Activated naive CD4-positive, alpha-beta T cell treated with anti-CD3 and anti-CD28 coated beads for 36 hours (primary cell): ENCODE data around the gene ATXN7L3. TPM values are rescaled to one million over a fixed set of nuclear protein-coding genes. Genes with fewer than 3 reads are reported as not detected.

Experiments
- CTCF ChIA-PET: fragments of 350-600 bp; sonication (Branson Sonifier 250); formaldehyde crosslinking; loops from one replicate; lab custom pipeline; 2021; ENCODE audit warnings: antibody characterized with exemption; lab: Charles Lee
- DNase-seq: peaks from one replicate; pipeline ENCODE4 v3.0.0-alpha.2; 2020
- H3K27ac Mint-ChIP-seq: one replicate; pipeline ENCODE4 v1.8.0; 2021; ENCODE audit warnings: mild to moderate bottlenecking, mixed read lengths
- H3K27me3 Mint-ChIP-seq: one replicate; pipeline ENCODE4 v1.8.0; 2021; ENCODE audit warnings: low read depth, mixed read lengths
- H3K36me3 Mint-ChIP-seq: one replicate; pipeline ENCODE4 v1.8.0; 2021; ENCODE audit warnings: low read depth, mixed read lengths
- H3K4me1 Mint-ChIP-seq: one replicate; pipeline ENCODE4 v1.8.0; 2021; ENCODE audit warnings: low read depth, mixed read lengths
- H3K4me3 Mint-ChIP-seq: one replicate; pipeline ENCODE4 v1.8.0; 2021; ENCODE audit warnings: mild to moderate bottlenecking, moderate library complexity, mixed read lengths
- H3K9me3 Mint-ChIP-seq: one replicate; pipeline ENCODE4 v1.8.0; 2021; ENCODE audit warnings: mixed read lengths
- intact Hi-C: fragments of 100-400 bp; cut with micrococcal nuclease; formaldehyde crosslinking; loops from one replicate; pipeline ENCODE4 v1.15.1; 2023
- total RNA-seq, 2 experiments: library from RNA; stranded (reverse); gene quantifications; one replicate each; pipeline ENCODE4 v1.2.3, GENCODE V29; 2021

The ATXN7L3 gene
- total RNA-seq, 2 experiments from 2014 or later: 53.3 to 53.9 TPM

GRCh38 chr17:44216694-44217093 is 17.0 kb upstream of the ATXN7L3 start:
- CTCF ChIA-PET: interaction anchor here (0.6 to 2.8 kb wide), 10 partner anchors 11 to 136 kb away, joined by 3 to 9 read pairs (median 4); partner anchors contain the start of genes GRN and SLC25A39
- intact Hi-C loops: loop anchor here (1.0 to 10.0 kb wide), 4 partner anchors 30 to 1008 kb away; partner anchors contain the start of genes FMNL1, GPATCH8, HROB and TMUB2
- no peaks in the 10 kb centered on the region for H3K27me3 Mint-ChIP-seq
- DNase-seq: no peak
- peak overlapping the region; percentile 94 for H3K4me3 Mint-ChIP-seq
- H3K4me1 Mint-ChIP-seq: peaks cover 48% of the 10 kb centered on the region
- H3K9me3 Mint-ChIP-seq: no peaks in the 10 kb centered on the region
- H3K36me3 Mint-ChIP-seq: peaks cover 44% of the 10 kb centered on the region
- H3K27ac Mint-ChIP-seq: peak overlapping the region; percentile 96

GRCh38 chr17:44216173-44216572 is 16.5 kb upstream of the ATXN7L3 start:
- intact Hi-C loops: loop anchor here (1.0 to 10.0 kb wide), 4 partner anchors 30 to 1009 kb away; partner anchors contain the start of genes FMNL1, GPATCH8, HROB and TMUB2
- DNase-seq: peak; percentile 78
- peak overlapping the region; percentile 94 for H3K4me3 Mint-ChIP-seq
- peaks cover 48% of the 10 kb centered on the region for H3K36me3 Mint-ChIP-seq
- H3K4me1 Mint-ChIP-seq: peaks cover 52% of the 10 kb centered on the region
- H3K27ac Mint-ChIP-seq: peak overlapping the region; percentile 96
- CTCF ChIA-PET: interaction anchor here (0.6 to 2.8 kb wide), 11 partner anchors 10 to 136 kb away, joined by 3 to 9 read pairs (median 4); partner anchors contain the start of genes GRN and SLC25A39
- no peaks in the 10 kb centered on the region for H3K27me3 Mint-ChIP-seq
- no peaks in the 10 kb centered on the region for H3K9me3 Mint-ChIP-seq

- Mint-ChIP-seq H3K27ac (peak overlapping the region; percentile 96), H3K27me3 (no peaks in the 10 kb centered on the region), H3K9me3 (no peaks in the 10 kb centered on the region), H3K4me1 (peaks cover 60% of the 10 kb centered on the region), H3K4me3 (peak overlapping the region; percentile 7), H3K36me3 (peaks cover 54% of the 10 kb centered on the region)
- no peak for DNase-seq
- CTCF ChIA-PET: interaction anchor here (0.6 to 2.8 kb wide), 4 partner anchors 116 to 171 kb away, joined by 3 to 6 read pairs (median 4); no protein-coding TSS in a partner anchor
- intact Hi-C loops: loop anchor here (5.0 to 10.0 kb wide), 3 partner anchors 73 to 1010 kb away; partner anchors contain the start of genes FMNL1, GPATCH8 and HROB
Measured at GRCh38 chr17:44214896-44215295, 15.2 kb upstream of the ATXN7L3 start.

- no peaks in the 10 kb centered on the region for H3K27me3 Mint-ChIP-seq
- peak overlapping the region; percentile 57 for H3K27ac Mint-ChIP-seq
- no peaks in the 10 kb centered on the region for H3K9me3 Mint-ChIP-seq
- H3K36me3 Mint-ChIP-seq: peaks cover 60% of the 10 kb centered on the region
- H3K4me3 Mint-ChIP-seq: no peak overlapping the region
- intact Hi-C loops: loop anchor here (10.0 kb wide), 1 partner anchor 1011 kb away; the partner anchor contains the start of gene FMNL1
- DNase-seq: no peak
- CTCF ChIA-PET: interaction anchor here (1.3 to 1.4 kb wide), 2 partner anchors 10 to 132 kb away, joined by 3 to 5 read pairs; no protein-coding TSS in a partner anchor
- peaks cover 67% of the 10 kb centered on the region for H3K4me1 Mint-ChIP-seq
Measured at GRCh38 chr17:44214230-44214494, 14.5 kb upstream of the ATXN7L3 start.

- Mint-ChIP-seq H3K27ac (peak overlapping the region; percentile 57), H3K9me3 (no peaks in the 10 kb centered on the region), H3K27me3 (no peaks in the 10 kb centered on the region), H3K36me3 (peaks cover 63% of the 10 kb centered on the region), H3K4me3 (no peak overlapping the region), H3K4me1 (peaks cover 71% of the 10 kb centered on the region)
- intact Hi-C loops: loop anchor here (10.0 kb wide), 1 partner anchor 1011 kb away; the partner anchor contains the start of gene FMNL1
- no peak for DNase-seq
- CTCF ChIA-PET: interaction anchor here (0.8 to 5.6 kb wide), 4 partner anchors 8 to 132 kb away, joined by 3 to 64 read pairs (median 4); no protein-coding TSS in a partner anchor
Measured at GRCh38 chr17:44213403-44214229, 13.9 kb upstream of the ATXN7L3 start.

- H3K36me3 Mint-ChIP-seq: peaks cover 70% of the 10 kb centered on the region
- H3K4me1 Mint-ChIP-seq: peaks cover 77% of the 10 kb centered on the region
- no peaks in the 10 kb centered on the region for H3K27me3 Mint-ChIP-seq
- CTCF ChIA-PET: interaction anchor here (0.8 to 5.6 kb wide), 3 partner anchors 9 to 119 kb away, joined by 3 to 64 read pairs (median 5); no protein-coding TSS in a partner anchor
- H3K9me3 Mint-ChIP-seq: no peaks in the 10 kb centered on the region
- H3K27ac Mint-ChIP-seq: peak overlapping the region; percentile 11
- intact Hi-C loops: loop anchor here (10.0 kb wide), 1 partner anchor 1012 kb away; the partner anchor contains the start of gene FMNL1
- no peak overlapping the region for H3K4me3 Mint-ChIP-seq
- DNase-seq: no peak
Measured at GRCh38 chr17:44212507-44213402, 13.1 kb upstream of the ATXN7L3 start.

GRCh38 chr17:44211281-44212265 is 11.9 kb upstream of the ATXN7L3 start:
- no peak for DNase-seq
- Mint-ChIP-seq H3K9me3 (no peaks in the 10 kb centered on the region), H3K27ac (peak overlapping the region; percentile 12), H3K27me3 (no peaks in the 10 kb centered on the region), H3K4me3 (no peak overlapping the region), H3K36me3 (peaks cover 70% of the 10 kb centered on the region), H3K4me1 (peaks cover 76% of the 10 kb centered on the region)
- intact Hi-C loops: loop anchor here (2.0 to 10.0 kb wide), 3 partner anchors 25 to 1013 kb away; partner anchors contain the start of genes FMNL1, SLC25A39 and TMUB2
- CTCF ChIA-PET: interaction anchor here (0.6 to 5.6 kb wide), 11 partner anchors 9 to 312 kb away, joined by 3 to 64 read pairs (median 10); partner anchors contain the start of genes GRN, TMUB2 and UBTF

- H3K27ac Mint-ChIP-seq: peak overlapping the region; percentile 92
- peak overlapping the region; percentile 62 for H3K4me3 Mint-ChIP-seq
Measured at GRCh38 chr17:44210342-44211192, 10.9 kb upstream of the ATXN7L3 start.

GRCh38 chr17:44209786-44210341 is 10.2 kb upstream of the ATXN7L3 start:
- peak; percentile 89 for DNase-seq
- Mint-ChIP-seq H3K27ac (peak overlapping the region; percentile 92), H3K27me3 (no peaks in the 10 kb centered on the region), H3K9me3 (no peaks in the 10 kb centered on the region), H3K4me1 (peaks cover 61% of the 10 kb centered on the region), H3K36me3 (peaks cover 55% of the 10 kb centered on the region), H3K4me3 (peak overlapping the region; percentile 62)
- CTCF ChIA-PET: interaction anchor here (0.6 to 5.6 kb wide), 30 partner anchors 8 to 313 kb away, joined by 3 to 64 read pairs (median 6); partner anchors contain the start of genes GRN, RUNDC3A, SLC25A39 and TMUB2
- intact Hi-C loops: loop anchor here (1.0 to 10.0 kb wide), 7 partner anchors 8 to 1015 kb away; partner anchors contain the start of genes FMNL1, GRN, SLC25A39 and TMUB2

More at GRCh38 chr17:44210342-44211192, 10.9 kb upstream of the ATXN7L3 start:
- intact Hi-C loops: loop anchor here (1.0 to 10.0 kb wide), 7 partner anchors 8 to 1014 kb away; partner anchors contain the start of genes FMNL1, GRN, SLC25A39 and TMUB2
- H3K27me3 Mint-ChIP-seq: no peaks in the 10 kb centered on the region
- peaks cover 68% of the 10 kb centered on the region for H3K4me1 Mint-ChIP-seq
- DNase-seq: peak; percentile 93
- H3K9me3 Mint-ChIP-seq: no peaks in the 10 kb centered on the region
- CTCF ChIA-PET: interaction anchor here (0.6 to 5.6 kb wide), 31 partner anchors 9 to 313 kb away, joined by 3 to 64 read pairs (median 5); partner anchors contain the start of genes GRN, RUNDC3A, SLC25A39 and TMUB2
- peaks cover 62% of the 10 kb centered on the region for H3K36me3 Mint-ChIP-seq
